Measurements from ENCODE around the gene MORN1.

Gene MORN1

GRCh38 chr1:2322065-2322571 is 69.2 kb downstream of the MORN1 start:
- H3K36me3 ChIP-seq (ENCODE audit: control insufficient read depth, insufficient read depth, low read length), result no peaks in the 10 kb centered on the region
- peak overlapping the region; percentile 69 for H3K4me2 ChIP-seq (ENCODE audit: low read length)
- no peak overlapping the region for H3K9ac ChIP-seq
- H3K27ac ChIP-seq, result peak overlapping the region; percentile 44
- TF ChIP-seq, protein P1, sequence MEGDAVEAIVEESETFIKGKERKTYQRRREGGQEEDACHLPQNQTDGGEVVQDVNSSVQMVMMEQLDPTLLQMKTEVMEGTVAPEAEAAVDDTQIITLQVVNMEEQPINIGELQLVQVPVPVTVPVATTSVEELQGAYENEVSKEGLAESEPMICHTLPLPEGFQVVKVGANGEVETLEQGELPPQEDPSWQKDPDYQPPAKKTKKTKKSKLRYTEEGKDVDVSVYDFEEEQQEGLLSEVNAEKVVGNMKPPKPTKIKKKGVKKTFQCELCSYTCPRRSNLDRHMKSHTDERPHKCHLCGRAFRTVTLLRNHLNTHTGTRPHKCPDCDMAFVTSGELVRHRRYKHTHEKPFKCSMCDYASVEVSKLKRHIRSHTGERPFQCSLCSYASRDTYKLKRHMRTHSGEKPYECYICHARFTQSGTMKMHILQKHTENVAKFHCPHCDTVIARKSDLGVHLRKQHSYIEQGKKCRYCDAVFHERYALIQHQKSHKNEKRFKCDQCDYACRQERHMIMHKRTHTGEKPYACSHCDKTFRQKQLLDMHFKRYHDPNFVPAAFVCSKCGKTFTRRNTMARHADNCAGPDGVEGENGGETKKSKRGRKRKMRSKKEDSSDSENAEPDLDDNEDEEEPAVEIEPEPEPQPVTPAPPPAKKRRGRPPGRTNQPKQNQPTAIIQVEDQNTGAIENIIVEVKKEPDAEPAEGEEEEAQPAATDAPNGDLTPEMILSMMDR (IDR thresholded peaks at IDR 0.05), result no peak
- peak overlapping the region; percentile 6 for H3K4me3 ChIP-seq (ENCODE audit: low read depth, low read length)
- no peaks in the 10 kb centered on the region for H3K9me3 ChIP-seq (ENCODE audit: control insufficient read depth, low read length)
- no peaks in the 10 kb centered on the region for H3K27me3 ChIP-seq (ENCODE audit: control insufficient read depth, insufficient read depth, low read length)
- H2AFZ ChIP-seq, result peak overlapping the region; percentile 73
- H3K4me1 ChIP-seq, result no peaks in the 10 kb centered on the region
- no peaks in the 10 kb centered on the region for H3K79me2 ChIP-seq

DNA sequence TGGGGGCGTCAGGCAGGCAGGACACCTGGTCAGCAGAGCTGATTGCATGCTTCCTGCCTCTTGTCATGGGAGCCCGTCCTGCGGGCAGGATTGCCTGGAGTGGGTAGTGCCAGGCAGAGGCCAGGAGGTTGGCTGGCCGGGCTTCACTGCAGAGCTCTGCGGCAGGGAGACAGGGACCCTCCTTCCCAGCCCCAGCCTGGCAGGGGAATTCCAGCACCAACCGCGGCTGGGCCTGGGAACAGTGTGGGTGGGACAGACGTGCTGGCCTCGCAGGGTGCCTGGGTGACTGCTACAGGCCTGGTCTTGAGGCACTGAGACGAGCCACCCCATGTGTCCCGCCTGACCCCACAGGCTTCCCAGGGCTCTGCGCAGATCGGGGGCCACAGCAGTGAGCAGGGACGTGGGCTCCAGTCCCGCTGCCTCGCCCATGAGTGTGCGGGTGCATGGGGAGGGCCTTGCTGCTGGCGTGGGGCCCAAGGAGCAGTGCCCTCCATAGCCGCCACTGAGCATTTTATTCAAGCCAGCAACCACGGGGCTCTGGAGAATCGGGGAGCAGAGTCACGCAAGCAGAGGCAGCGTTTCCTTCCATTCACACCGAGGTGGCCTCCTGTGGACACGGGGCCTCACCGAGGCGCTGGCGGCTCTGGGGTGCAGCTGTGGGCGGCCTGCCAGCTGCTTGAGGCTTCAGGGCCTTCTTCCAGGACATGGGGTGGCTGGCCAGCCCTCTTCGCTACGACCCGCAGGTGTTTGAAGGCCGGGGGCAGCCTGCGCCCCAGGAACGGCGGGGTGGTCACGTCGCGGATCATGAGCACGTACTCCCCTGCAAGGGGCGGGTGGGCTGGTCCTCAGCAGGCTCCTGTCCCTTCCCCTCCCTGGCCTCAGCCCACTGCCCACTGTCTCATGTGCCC is 70.3 kb downstream of the MORN1 start:
- H3K79me2 ChIP-seq, result no peaks in the 10 kb centered on the region
- H3K4me2 ChIP-seq (ENCODE audit: low read length), result no peak overlapping the region
- no peaks in the 10 kb centered on the region for H3K9me3 ChIP-seq (ENCODE audit: control insufficient read depth, low read length)
- no peak overlapping the region for H3K9ac ChIP-seq
- no peaks in the 10 kb centered on the region for H3K27me3 ChIP-seq (ENCODE audit: control insufficient read depth, insufficient read depth, low read length)
- TF ChIP-seq, protein P1 (IDR thresholded peaks at IDR 0.05), result no peak
- H3K4me3 ChIP-seq (ENCODE audit: low read depth, low read length), result no peak overlapping the region
- H3K4me1 ChIP-seq, result no peaks in the 10 kb centered on the region
- no peak overlapping the region for H2AFZ ChIP-seq
- no peak overlapping the region for H3K27ac ChIP-seq
- H3K36me3 ChIP-seq (ENCODE audit: control insufficient read depth, insufficient read depth, low read length), result no peaks in the 10 kb centered on the region

DNA sequence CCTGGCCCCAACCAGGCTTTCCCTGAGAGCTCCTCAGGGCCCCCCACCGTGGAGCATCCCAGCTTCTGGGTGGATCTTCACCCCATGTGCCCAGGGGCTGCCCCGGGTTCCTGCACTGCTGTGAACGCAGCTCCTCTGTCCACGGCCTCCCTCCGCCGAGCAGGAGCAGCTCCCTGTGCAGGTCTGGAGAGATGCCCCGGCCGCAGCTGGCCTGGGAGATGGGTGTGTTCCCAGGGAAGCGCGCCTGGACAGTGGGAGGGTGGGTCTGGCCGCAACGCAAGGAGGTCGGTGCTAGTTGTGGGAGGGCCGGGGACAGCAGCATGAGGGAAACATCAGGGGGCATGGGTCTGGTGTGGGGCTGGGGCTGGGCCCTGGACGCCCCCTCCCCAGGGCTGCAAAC is 71.3 kb downstream of the MORN1 start:
- H3K27me3 ChIP-seq (ENCODE audit: control insufficient read depth, insufficient read depth, low read length), result no peaks in the 10 kb centered on the region
- no peaks in the 10 kb centered on the region for H3K9me3 ChIP-seq (ENCODE audit: control insufficient read depth, low read length)
- H3K4me3 ChIP-seq (ENCODE audit: low read depth, low read length), result no peak overlapping the region
- no peaks in the 10 kb centered on the region for H3K79me2 ChIP-seq
- no peaks in the 10 kb centered on the region for H3K4me1 ChIP-seq
- H3K36me3 ChIP-seq (ENCODE audit: control insufficient read depth, insufficient read depth, low read length), result no peaks in the 10 kb centered on the region
- H3K27ac ChIP-seq, result no peak overlapping the region
- H2AFZ ChIP-seq, result no peak overlapping the region
- TF ChIP-seq, protein P1 (IDR thresholded peaks at IDR 0.05), result no peak
- H3K4me2 ChIP-seq (ENCODE audit: low read length), result no peak overlapping the region
- H3K9ac ChIP-seq, result no peak overlapping the region

GRCh38 chr1:2319291-2319690 is 72.1 kb downstream of the MORN1 start:
- H3K4me3 ChIP-seq (ENCODE audit: low read depth, low read length), result no peak overlapping the region
- H3K36me3 ChIP-seq (ENCODE audit: control insufficient read depth, insufficient read depth, low read length), result no peaks in the 10 kb centered on the region
- no peaks in the 10 kb centered on the region for H3K79me2 ChIP-seq
- no peaks in the 10 kb centered on the region for H3K9me3 ChIP-seq (ENCODE audit: control insufficient read depth, low read length)
- no peaks in the 10 kb centered on the region for H3K4me1 ChIP-seq
- H2AFZ ChIP-seq, result no peak overlapping the region
- H3K27ac ChIP-seq, result no peak overlapping the region
- TF ChIP-seq, protein P1 (IDR thresholded peaks at IDR 0.05), result no peak
- H3K9ac ChIP-seq, result no peak overlapping the region
- H3K27me3 ChIP-seq (ENCODE audit: control insufficient read depth, insufficient read depth, low read length), result no peaks in the 10 kb centered on the region
- no peak overlapping the region for H3K4me2 ChIP-seq (ENCODE audit: low read length)

All from parathyroid adenoma (tissue), 2 donors.